PC-9 (cell line): ENCODE results near the gene CEP72. TPM values are rescaled to one million over a fixed set of nuclear protein-coding genes. Genes with fewer than 3 reads are reported as not detected.

Experiments used
- BruUV-seq: library from RNA; stranded (reverse); fragments of 400-500 nt; replicated peaks from 2 replicates; lab custom pipeline; 2021; lab: Mats Ljungman, UMichigan
- CTCF ChIA-PET: fragments of 300-600 bp; sonication (Branson Sonifier 250); formaldehyde crosslinking; loops from one replicate; lab custom pipeline; 2022; ENCODE audit warnings: antibody characterized with exemption; lab: Charles Lee
- POLR2A ChIA-PET: fragments of 300-600 bp; sonication (Branson Sonifier 250); formaldehyde crosslinking; loops from one replicate; lab custom pipeline; 2022; ENCODE audit warnings: antibody characterized with exemption; ENCODE audit not compliant: unreplicated experiment; lab: Charles Lee
- DNase-seq, 2 experiments: peaks; one replicate each; pipeline versions ENCODE4 v3.0.0 to v3.0.0-alpha.2; 2015 to 2022; ENCODE audit warnings: mixed read lengths in 1 of 2
- H2AFZ ChIP-seq: fragments of 200-600 bp; sonication (generic); 2 replicates; pipeline ENCODE4 v1.8.1; 2017; ENCODE audit warnings: antibody characterized with exemption
- H3F3A ChIP-seq: fragments of 200-600 bp; sonication (generic); 2 replicates; pipeline ENCODE4 v1.8.1; 2017; ENCODE audit warnings: antibody characterized with exemption, mild to moderate bottlenecking, low read depth; ENCODE audit not compliant: insufficient read depth
- H3K27ac ChIP-seq: fragments of 200-600 bp; sonication (generic); 2 replicates; pipeline ENCODE4 v1.6.1; 2016; ENCODE audit warnings: mixed run types
- H3K27me3 ChIP-seq: fragments of 200-600 bp; sonication (generic); 2 replicates; pipeline ENCODE4 v1.6.1; 2016; ENCODE audit warnings: low read depth, mixed run types; ENCODE audit not compliant: insufficient read depth
- H3K36me3 ChIP-seq: fragments of 200-600 bp; sonication (generic); 2 replicates; pipeline ENCODE4 v1.6.1; 2016; ENCODE audit warnings: low read depth, mixed run types
- H3K4me1 ChIP-seq: fragments of 200-600 bp; sonication (generic); replicated peaks from 2 replicates; pipeline ENCODE4 v1.6.1; 2016; ENCODE audit warnings: mixed run types; ENCODE audit not compliant: insufficient read depth
- H3K4me2 ChIP-seq: fragments of 200-600 bp; sonication (generic); 2 replicates; pipeline ENCODE4 v1.6.1; 2017; ENCODE audit warnings: mixed run types
- H3K4me3 ChIP-seq: fragments of 200-600 bp; sonication (generic); 2 replicates; pipeline ENCODE4 v1.6.1; 2016; ENCODE audit warnings: mixed run types
- H3K79me2 ChIP-seq: fragments of 200-600 bp; sonication (generic); 2 replicates; pipeline ENCODE4 v1.6.1; 2017; ENCODE audit warnings: low read depth, mixed run types
- H3K9me2 ChIP-seq: fragments of 200-600 bp; sonication (generic); 2 replicates; pipeline ENCODE4 v1.8.1; 2017; ENCODE audit warnings: mild to moderate bottlenecking; ENCODE audit not compliant: insufficient read depth
- H3K9me3 ChIP-seq: fragments of 200-600 bp; sonication (generic); 2 replicates; pipeline ENCODE4 v1.8.1; 2016; ENCODE audit warnings: low read depth; ENCODE audit not compliant: insufficient read depth
- H4K20me1 ChIP-seq: fragments of 200-600 bp; sonication (generic); 2 replicates; pipeline ENCODE4 v1.8.1; 2017; ENCODE audit not compliant: insufficient read depth
- CTCF ChIP-seq: fragments of 200-600 bp; sonication (generic); conservative IDR thresholded peaks from 2 replicates; pipeline ENCODE4 v1.6.1; 2017; ENCODE audit warnings: mixed run types, antibody characterized with exemption, mild to moderate bottlenecking, moderate library complexity
- EZH2 ChIP-seq: fragments of 200-600 bp; sonication (generic); IDR thresholded peaks from 2 replicates; pipeline ENCODE4 v1.8.0; 2017; ENCODE audit warnings: antibody characterized with exemption, low read depth
- intact Hi-C: fragments of 100-400 bp; cut with micrococcal nuclease; formaldehyde crosslinking; loops from one replicate; pipeline ENCODE4 v1.10.0; 2022; ENCODE audit not compliant: unreplicated experiment
- total RNA-seq: library from RNA; stranded (reverse); gene quantifications from 2 replicates; pipeline ENCODE4 v1.2.3, GENCODE V29; 2021

CEP72 gene
- total RNA-seq, 1 experiment from 2014 or later: 86.8 TPM

- H3K27ac ChIP-seq: no peak overlapping the region
- CTCF ChIA-PET: interaction anchor here (1.1 kb wide), 1 partner anchor 224 kb away, joined by 3 read pairs; the partner anchor contains the start of genes BRD9 and TRIP13
- H2AFZ ChIP-seq: no peak overlapping the region
Measured at GRCh38 chr5:669111-669841, 57.1 kb downstream of the CEP72 start.

GRCh38 chr5:669842-670395 is 57.8 kb downstream of the CEP72 start:
- ChIA-PET POLR2A (interaction anchor here (0.6 kb wide), 1 partner anchor 9 kb away, joined by 3 read pairs; no protein-coding TSS in a partner anchor), CTCF (interaction anchor here (0.6 to 1.1 kb wide), 2 partner anchors 30 to 223 kb away, joined by 3 to 9 read pairs; partner anchors contain the start of genes BRD9 and TRIP13)
- intact Hi-C loops: loop anchor here (2.0 to 10.0 kb wide), 3 partner anchors 155 to 233 kb away; no protein-coding TSS in a partner anchor
- Histone ChIP-seq H3K27me3 (no peaks in the 10 kb centered on the region), H3K4me3 (no peak overlapping the region), H3K36me3 (no peaks in the 10 kb centered on the region), H4K20me1 (peaks cover 52% of the 10 kb centered on the region), H3K9me2 (no peaks in the 10 kb centered on the region), H3K27ac (no peak overlapping the region), H3F3A (peaks cover 18% of the 10 kb centered on the region), H3K79me2 (no peaks in the 10 kb centered on the region), H3K9me3 (no peaks in the 10 kb centered on the region), H3K4me1 (peaks cover 27% of the 10 kb centered on the region), H2AFZ (no peak overlapping the region), H3K4me2 (no peak overlapping the region)
- BruUV-seq: no TSS peak
- no peak for TF ChIP-seq CTCF
- TF ChIP-seq EZH2: no peak
- DNase-seq: no peak

More at GRCh38 chr5:669111-669841, 57.1 kb downstream of the CEP72 start:
- H4K20me1 ChIP-seq: peaks cover 48% of the 10 kb centered on the region
- BruUV-seq: no TSS peak
- H3K4me2 ChIP-seq: no peak overlapping the region
- no peaks in the 10 kb centered on the region for H3K9me2 ChIP-seq
- DNase-seq: peak in 1 of 2 experiments; percentile 50
- H3K36me3 ChIP-seq: no peaks in the 10 kb centered on the region
- peaks cover 18% of the 10 kb centered on the region for H3F3A ChIP-seq
- intact Hi-C loops: no loop called here
- no peaks in the 10 kb centered on the region for H3K9me3 ChIP-seq
- no peaks in the 10 kb centered on the region for H3K27me3 ChIP-seq
- no peak for TF ChIP-seq EZH2
- TF ChIP-seq CTCF: peak; percentile 88
- H3K79me2 ChIP-seq: no peaks in the 10 kb centered on the region
- H3K4me3 ChIP-seq: no peak overlapping the region
- POLR2A ChIA-PET: no interaction called here
- peaks cover 27% of the 10 kb centered on the region for H3K4me1 ChIP-seq

GRCh38 chr5:670396-671270 is 58.5 kb downstream of the CEP72 start:
- peak in 1 of 2 experiments; percentile 30 for DNase-seq
- ChIA-PET CTCF (interaction anchor here (0.5 to 0.7 kb wide), 3 partner anchors 30 to 622 kb away, joined by 9 to 11 read pairs (median 10); no protein-coding TSS in a partner anchor), POLR2A (interaction anchor here (0.6 kb wide), 1 partner anchor 8 kb away, joined by 3 read pairs; no protein-coding TSS in a partner anchor)
- Histone ChIP-seq H3F3A (peaks cover 15% of the 10 kb centered on the region), H3K4me1 (peaks cover 27% of the 10 kb centered on the region), H3K27ac (no peak overlapping the region), H3K79me2 (no peaks in the 10 kb centered on the region), H3K4me2 (no peak overlapping the region), H2AFZ (no peak overlapping the region), H3K9me2 (no peaks in the 10 kb centered on the region), H3K4me3 (no peak overlapping the region), H3K36me3 (no peaks in the 10 kb centered on the region), H3K9me3 (no peaks in the 10 kb centered on the region), H3K27me3 (no peaks in the 10 kb centered on the region), H4K20me1 (peaks cover 50% of the 10 kb centered on the region)
- intact Hi-C loops: loop anchor here (1.0 to 10.0 kb wide), 5 partner anchors 154 to 352 kb away; partner anchors contain the start of genes BRD9 and TRIP13
- TF ChIP-seq EZH2 (no peak), CTCF (no peak)
- BruUV-seq: no TSS peak
